HK-2 (cell line): ENCODE data around the gene DMWD.

Experiments used
- DNase-seq: peaks from one replicate; pipeline ENCODE4 v3.0.0-alpha.2; 2018; ENCODE audit not compliant: unreplicated experiment

Gene DMWD

GRCh38 chr19:45746866-45747265, 45.8 kb downstream of the DMWD start:
- DNase-seq, result no peak

- DNase-seq, result no peak
Measured at GRCh38 chr19:45745606-45746005, 47.0 kb downstream of the DMWD start.

- DNase-seq, result no peak
Measured at GRCh38 chr19:45742969-45743368, 49.7 kb downstream of the DMWD start.

GRCh38 chr19:45739498-45740439, 52.9 kb downstream of the DMWD start:
- no peak for DNase-seq

- no peak for DNase-seq
Measured at GRCh38 chr19:45733160-45733810, 59.4 kb downstream of the DMWD start, which contains the start of gene MEIOSIN. MEIOSIN (plus strand) TSS chr19:45733439; CDS start chr19:45735377, 1,938 bp downstream.
